CD4-positive, alpha-beta T cell treated with Interleukin-17A for 4 hours (primary cell): ENCODE measurements around the gene OSBPL10.

Experiments used
- DNase-seq: peaks from one replicate; pipeline ENCODE4 v3.0.0-alpha.2; 2020; ENCODE audit warnings: mixed read lengths

OSBPL10 gene

DNA sequence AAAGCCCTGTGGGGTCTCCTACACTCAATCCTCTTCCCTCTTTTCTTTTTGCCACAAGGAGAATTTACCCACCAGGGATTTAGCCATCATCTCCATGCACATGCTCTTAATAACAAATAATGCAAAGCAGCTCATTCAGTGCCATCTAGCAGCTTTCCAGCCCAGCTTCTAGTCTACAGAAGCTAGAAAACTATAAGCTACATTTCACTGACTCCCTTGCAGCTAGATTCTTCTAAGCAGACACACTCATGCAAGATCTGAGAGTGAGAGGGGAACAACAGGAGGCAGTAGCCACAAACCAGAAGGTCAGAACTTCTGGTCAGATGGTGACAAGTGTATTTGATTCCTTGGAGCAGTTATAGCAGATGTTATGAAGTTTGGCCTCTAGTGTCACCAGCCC, 25.5 kb downstream of the OSBPL10 start:
- DNase-seq = no peak

DNA sequence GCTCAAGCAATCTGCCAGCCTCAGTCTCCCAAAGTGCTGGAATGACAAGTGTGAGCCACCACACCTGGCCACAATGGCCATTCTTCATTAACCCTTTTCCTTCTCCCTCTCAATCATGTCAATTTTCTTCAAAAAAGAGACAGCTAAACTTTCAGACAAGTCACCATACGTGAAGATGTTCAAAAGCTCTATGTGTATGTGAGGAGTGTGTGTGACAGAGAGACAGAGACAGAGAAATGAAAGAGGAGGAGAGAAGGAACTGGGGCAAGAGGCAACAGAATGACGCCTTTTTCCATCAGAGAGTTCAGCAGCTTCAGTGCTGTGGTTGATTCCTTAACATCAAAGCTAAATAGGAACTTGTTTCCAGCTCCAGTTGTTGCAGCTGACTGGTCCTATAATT, 27.4 kb downstream of the OSBPL10 start:
- no peak for DNase-seq

DNA sequence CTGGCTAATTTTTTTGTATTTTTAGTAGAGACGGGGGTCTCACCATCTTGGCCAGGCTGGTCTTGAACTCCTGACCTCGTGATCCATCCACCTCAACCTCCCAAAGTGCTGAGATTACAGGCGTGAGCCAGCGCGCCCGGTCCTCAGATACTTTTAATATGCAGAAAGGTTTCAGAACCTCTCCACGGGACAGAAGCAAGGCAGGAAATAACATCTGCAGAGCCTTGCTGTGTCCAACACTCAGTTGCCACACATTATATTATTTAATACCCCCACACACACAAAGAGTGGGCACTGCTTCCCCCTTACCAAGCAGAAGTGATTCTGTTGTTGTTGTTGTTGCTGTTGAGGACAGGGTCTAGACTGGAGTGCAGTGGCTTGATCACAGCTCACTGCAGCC, 28.0 kb downstream of the OSBPL10 start:
- DNase-seq = no peak

DNA sequence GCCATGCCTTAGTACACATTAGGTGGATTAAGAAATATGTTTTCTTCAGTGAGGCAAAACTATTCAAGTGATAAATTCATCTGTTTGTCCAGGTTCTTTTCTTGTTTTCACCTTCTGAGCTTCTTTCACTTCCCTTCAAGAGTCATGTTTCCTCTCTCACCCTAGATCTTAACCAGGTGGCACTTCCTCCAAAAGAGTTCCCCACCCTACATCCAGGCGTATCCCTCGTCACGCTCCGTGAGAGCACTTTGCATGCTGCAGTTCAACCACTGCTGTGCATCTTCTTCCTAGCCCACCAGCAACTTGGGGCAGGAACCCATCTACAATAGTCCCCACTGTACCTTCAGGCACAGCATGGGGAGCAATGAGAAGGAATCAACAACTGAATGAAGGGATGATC, 28.9 kb downstream of the OSBPL10 start:
- no peak for DNase-seq

DNA sequence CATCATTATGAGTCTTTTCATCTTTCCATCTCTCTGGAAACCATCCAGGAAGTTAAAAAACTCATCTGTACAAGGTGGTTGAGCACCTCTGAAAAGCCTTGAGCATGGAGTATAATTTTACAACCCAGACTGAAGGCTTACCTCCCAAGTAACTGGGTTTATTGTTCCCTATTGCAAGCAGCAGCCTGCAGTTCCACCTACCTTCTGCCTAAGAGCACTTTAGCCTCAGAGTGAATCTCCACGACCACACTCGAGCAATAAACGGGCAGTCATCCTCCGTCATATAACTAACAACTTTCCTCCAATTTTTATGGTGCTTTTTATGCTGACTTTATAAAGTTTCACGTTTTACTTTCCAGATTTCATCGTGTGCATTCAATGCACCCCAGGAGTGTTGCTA, 32.8 kb downstream of the OSBPL10 start:
- no peak for DNase-seq

DNA sequence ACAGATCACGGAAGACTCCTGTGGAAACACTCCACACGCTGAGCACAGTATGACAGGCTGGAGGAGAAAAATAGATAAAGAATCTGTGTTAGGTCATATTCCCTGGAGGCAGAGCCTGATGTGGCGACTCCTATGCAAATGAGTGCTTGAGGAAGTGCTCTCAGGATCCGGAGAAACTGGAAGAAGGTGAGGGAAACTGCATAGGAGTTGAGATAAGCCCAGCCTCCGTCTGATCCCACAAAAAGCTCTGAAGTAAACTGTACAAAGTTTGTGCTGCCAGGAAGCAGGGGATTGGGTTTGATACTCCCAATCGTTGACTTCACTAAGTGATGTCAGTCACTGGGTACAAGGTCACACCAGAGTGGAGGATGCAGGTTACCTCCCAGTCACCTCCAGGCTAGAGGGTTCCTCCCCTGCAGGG, 33.4 kb downstream of the OSBPL10 start:
- no peak for DNase-seq

DNA sequence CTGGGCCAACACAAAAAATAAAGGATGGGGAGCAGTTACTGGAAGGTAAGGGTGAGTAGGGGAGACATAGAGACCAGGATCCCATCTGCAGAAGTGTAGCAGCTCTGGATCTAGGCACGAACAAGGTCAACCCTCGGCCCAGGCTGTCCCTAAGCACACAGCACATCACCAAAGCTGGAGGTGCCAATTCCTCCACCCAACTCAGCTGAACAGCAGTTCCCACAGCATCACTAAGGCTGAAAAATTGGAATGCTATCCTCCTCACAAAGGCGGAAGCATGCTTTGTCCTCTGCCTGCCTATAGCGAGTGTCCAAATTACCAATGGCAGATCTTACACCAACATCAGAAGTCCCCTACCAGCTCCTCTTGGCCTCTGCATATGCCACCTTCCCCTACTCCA, 33.9 kb downstream of the OSBPL10 start:
- no peak for DNase-seq

DNA sequence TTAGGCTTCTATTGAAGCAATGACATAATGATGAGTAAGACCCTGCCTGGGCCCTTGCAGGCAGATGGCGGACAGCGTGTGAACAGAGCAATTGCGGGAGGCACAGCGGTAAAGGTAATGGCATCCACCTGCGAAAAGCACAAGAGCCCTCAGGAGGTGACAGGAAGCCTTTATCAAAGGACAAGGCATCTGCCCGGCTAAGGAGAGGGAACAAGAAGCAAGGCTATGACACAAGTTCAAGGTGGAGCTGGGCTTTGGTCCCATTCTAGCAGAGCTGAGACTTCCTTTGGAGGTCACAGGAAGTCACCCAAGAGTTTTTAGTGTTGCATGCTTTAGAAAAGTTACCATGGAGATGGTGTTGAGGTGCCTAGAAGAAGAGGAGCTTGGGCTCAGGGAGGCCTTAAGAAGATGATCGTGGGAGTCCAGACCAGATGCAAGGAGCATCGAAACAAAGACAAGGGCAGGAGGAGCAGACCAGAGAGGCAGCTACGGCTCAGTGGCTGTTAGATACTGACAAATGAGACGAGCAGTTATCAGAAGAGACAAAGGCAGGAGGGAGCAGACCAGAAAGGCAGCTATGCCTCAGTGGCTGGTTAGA, 34.5 kb downstream of the OSBPL10 start:
- DNase-seq = no peak

DNA sequence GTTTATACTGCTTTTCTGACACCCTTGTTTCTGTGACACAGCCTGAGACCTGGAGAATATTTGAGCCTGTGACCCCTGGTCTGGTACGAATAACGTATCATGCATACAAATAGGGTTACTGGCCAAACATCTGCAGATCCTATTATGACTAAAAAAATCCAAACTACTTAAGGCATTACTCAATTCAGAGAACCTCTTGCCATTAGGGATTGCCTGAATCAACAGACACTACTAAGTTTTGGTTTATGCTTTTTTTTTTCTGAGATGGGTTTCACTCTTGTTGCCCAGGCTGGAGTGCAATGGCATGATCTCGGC, 35.4 kb downstream of the OSBPL10 start:
- no peak for DNase-seq

DNA sequence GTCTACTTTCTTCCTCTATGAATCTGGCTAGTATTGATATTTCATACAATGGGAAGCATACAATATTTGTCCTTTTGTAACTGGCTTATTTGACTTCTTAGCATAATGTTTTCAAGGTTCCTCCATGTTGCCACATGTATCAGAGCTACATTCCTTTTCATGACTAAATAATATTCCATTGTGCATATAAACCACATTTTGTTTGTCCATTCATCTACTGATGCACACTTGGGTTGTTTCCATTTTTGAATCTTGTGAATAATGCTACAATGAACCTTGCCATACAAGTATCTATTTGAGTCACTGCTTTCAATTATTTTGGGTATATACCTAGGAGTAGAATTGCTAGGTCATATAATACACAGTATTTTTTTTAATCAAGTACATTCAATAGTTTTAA, 38.0 kb downstream of the OSBPL10 start:
- no peak for DNase-seq

DNA sequence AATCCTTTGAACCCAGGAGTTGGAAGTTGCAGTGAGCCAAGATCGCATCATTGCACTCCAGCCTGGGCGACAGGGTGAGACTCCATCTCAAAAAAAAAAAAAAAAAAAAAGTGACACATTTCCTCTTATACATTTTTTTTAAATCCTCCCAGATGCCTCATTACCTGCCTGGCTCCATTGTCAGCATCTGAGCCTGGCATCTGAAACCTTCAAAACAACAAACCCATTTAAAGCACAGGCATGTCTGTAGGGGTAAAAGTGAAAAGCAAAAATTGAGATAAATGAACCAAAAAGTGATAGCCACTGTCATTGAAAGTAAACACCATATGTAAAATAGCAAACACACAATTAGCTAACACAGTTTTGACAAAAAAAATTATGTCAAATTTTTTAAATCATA, 38.6 kb downstream of the OSBPL10 start:
- no peak for DNase-seq

DNA sequence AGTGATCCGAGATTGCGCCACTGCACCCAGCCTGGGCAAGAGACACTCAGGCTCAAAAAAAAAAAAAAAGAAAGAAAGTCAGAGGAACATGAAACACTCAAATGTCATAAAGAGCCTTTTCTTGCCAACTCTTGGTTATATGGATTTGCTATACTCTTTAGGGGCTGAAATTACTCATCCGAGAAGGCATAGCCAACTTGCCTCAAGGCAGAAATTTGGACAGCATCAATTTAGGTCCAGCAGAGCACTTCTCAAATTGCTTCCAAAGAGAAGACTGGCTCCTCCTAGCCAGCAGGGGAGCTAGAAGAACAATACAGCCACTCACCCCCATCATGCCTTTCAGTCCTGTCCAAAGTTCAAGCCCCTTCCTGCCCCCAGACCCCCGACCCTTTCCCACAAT, 43.8 kb downstream of the OSBPL10 start:
- DNase-seq = no peak

DNA sequence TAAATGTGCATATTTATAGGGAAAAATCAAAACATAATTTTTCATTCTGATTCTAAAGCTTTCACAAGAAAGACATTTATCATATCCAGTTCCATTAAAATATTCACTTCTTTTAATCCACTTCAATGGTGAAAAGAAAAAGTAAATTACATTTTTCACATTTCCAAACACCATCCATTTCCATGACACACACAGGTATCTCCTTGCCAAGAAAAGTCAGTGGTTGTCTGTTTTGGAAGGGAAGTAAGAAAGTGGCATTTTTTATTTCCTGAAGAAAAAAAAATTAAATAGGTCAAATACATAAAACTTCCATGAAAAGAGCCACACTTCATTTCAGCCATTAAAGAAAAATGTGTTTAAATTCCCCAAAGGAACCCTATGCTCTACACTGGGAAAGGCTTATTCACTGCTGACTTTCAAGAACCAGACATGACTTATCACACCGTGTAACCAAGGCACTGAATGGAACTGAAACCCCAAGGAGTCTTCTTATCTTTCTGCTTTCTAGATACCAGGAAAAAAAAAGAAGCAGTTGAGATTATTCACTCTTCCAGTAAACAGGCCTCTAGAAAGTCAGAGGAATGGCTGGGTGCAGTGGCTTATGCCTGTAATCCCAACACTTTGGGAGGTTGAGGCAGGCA, 44.5 kb downstream of the OSBPL10 start:
- DNase-seq = no peak

DNA sequence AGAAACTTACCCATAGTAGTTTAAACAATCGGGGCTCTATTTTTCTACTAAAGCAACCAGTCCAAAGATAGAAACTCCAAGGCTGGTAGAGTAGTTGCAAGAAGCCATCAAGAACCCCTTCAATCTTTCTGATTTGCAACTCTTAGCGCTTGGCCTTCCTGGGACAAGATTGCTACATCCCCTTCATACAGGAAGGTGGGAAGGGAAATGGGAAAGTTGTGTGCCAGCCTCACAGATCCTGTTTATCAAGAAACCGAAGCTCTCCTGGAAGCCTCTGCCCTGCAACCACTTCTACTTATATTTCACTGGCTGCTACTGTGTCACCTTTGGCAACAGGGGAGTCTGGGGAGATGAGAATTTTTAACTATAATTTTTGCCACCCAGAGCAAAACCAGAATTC, 46.2 kb downstream of the OSBPL10 start:
- DNase-seq = no peak

DNA sequence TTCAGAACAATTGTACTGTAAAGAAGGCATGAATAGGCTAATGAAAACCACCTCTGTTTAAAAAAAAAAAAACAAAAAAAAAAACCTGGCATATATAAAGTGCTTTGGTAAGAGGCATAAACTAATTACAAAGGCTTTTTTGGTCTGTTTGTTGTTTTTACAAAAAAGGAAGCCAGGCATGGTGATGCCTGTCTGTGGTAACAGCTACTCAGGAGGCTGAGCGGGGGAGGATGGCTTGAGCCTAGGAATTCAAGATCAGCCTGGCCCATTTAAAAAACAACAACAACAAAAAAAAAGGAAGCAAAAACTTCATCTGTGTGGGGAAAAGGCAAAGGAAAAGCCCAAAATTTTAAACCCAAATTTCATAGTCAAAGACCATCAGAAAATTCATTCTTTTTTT, 47.0 kb downstream of the OSBPL10 start:
- DNase-seq = no peak

DNA sequence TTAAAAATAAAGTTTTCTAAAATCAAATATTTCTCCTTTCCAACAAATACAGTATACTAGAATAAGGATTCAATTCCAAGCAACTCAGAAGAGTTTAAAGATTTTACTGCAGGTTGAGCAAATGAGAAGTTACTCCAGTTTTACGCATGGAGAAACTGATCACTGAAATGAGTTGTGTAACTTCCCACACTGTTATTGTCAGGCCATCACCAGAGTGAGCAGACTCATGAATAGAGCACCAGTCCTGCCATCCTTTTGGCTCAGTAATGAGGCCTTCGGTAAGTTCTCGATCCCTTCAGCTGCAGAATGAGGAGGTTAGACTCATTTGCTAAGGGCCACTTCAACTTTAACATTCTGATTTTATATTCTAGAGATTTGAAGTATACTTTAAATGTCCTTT, 48.1 kb downstream of the OSBPL10 start:
- no peak for DNase-seq

DNA sequence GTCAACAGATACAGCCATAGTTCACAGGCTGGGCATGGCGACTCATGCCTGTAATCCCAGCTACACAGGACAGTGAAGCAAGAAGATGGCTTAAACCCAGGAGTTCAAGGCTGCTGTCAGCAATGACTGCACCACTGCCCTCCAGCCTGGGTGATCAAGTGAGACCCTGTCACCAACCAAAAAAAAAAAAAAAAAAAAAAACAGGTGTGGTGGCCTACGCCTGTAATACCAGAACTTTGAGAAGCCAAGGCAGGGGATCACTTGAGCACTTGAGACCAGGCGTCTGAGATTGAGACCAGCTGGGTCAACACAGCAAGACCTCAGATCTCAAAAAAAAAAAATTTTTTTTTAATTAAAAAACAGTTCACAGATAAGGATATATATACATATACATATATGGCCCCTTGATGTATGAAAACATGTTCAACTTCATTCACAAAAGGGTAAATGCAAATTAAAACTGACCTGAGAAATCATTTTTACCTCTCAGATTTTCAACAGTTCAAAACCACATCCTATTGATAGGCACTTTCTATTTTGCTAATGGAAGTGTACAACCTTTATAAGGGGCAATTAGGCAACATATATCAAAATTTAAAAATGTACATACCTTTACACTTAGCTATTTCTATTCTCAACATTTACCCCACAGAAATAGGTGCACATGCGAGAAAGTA, 51.1 kb downstream of the OSBPL10 start:
- DNase-seq = no peak

DNA sequence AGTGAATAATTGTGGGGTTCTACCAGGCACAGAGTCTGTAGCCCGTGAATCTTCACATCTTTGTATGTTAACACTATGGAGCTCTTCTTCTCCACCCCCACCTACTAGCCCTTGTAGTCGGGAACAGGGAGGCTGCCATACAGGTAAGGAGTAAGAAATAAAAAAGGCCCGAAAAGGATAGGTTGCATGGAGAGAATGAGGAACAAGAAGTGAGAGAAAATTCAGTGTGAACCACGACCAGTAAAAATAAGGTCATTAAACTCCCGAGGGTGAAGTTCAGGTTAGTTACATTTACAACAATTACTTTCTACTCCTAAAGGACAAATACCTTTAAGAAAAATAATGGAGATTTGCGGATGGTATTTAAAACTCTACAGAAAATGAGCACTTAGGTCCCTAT, 53.3 kb downstream of the OSBPL10 start:
- no peak for DNase-seq

DNA sequence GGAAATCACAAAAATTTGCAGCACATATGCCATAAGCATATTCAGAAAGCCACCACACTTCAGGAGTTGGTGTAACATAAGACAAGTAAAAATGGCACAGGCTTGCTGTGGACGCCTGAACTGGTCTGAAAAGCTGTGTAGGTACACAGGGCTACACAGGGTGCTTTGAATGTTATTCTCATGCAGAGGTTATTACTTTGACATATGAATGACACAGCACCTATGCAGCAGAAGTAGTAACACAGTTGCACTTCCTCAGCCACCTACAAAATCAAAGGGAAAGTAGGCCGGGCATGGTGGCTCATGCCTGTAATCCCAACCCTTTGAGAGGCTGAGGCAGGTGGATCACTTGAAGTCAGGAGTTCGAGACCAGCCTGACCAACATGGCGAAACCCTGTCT, 54.5 kb downstream of the OSBPL10 start:
- no peak for DNase-seq

DNA sequence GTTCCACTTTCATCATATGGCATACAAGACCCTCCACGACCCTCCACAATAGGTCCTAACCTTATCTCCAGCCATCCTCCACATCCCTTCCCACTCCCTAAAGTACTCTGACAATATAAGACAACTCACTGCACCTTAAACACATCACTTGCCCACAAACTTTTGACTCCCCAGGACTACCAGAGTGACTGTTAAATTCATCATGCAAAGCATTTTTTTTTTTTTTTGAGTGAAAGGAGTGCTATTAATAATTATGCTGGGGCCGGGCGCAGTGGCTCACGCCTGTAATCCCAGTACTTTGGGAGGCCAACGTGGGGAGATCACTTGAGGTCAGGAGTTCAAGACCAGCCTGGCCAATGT, 55.8 kb downstream of the OSBPL10 start:
- DNase-seq = no peak

DNA sequence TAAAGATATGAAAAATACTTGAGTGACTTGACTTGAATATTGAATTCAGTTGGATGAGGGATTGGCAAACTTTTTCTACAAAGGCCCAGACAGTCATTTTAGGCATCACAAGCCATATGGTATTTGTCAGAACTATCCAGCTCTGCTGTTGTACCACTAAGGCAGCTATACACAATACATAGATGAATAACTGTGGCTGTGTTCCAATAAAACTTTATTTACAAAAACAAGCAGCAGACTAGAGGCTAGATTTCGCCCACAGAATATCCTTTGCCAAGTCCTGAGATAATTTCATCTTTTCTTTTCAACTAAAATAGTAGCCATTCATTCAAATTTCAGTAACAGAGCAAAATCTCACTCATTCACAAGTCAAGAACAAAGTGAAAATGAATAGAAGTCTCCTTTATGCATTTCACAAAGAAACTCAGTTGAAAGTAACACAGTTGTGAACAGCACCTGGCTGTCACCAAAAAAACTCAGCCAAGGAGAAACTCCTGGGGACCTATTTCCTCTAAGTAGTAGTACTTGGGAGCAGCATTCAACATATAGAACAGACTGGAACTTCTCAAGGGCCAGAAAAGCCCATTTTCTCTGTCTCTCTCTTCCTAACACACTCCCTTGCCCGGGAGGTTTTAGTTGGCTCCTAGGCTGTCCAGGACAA, 56.3 kb downstream of the OSBPL10 start:
- DNase-seq = no peak

DNA sequence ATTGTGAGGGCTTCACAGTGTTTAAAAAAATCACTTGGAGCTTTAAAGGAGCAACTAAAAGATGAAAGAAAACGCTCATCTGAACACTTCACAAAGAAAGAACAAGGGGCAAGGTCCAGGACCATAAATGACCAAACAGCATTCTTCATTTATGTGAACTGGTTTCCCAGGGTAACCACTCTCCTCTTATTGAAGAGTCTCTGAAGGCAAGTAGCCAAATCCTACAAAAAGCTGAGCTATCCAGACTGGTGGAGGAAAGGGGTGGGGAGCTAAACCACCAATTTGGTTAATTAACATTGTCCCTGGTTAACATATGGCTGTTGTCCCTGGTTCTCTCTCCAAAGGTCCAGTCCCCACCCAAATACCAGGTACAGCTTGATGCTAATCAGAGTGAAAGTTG, 58.1 kb downstream of the OSBPL10 start:
- DNase-seq = no peak

DNA sequence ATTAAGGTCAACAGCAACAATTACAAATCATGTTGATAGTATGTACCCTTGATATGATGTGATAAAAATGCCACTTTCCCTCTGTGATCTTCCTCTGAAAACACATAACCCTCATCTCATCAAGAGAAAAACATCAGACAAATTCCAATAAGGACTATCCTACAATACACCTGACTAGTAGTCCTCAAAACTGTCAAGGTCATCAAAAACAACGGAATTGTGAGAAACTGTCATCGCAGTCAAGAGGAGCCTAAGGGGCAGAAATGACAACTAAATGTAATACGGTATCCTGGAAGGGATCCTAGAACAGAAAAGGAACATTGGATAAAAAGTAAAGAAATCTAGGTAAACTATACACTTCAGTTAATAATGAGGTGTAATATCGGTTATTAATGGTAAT, 59.2 kb downstream of the OSBPL10 start:
- DNase-seq = no peak

DNA sequence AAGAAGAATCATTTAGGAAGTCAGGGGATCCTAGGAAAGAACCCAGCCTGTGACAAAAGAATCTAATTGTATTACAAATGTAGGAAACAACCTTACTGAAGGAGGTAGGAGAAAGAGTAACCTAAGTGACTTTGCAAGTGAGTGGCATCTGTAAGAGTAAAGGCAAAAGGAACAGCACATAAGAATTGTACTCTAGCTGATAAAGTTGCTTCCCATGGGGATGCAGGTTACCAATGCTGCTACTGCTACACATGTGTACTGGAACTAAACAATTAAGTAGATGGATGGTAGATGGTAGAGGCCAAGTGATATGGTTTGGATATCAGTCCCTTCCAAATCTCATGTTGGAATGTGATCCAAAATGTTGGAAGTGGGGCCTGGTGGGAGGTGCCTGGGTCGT, 60.8 kb downstream of the OSBPL10 start:
- no peak for DNase-seq

DNA sequence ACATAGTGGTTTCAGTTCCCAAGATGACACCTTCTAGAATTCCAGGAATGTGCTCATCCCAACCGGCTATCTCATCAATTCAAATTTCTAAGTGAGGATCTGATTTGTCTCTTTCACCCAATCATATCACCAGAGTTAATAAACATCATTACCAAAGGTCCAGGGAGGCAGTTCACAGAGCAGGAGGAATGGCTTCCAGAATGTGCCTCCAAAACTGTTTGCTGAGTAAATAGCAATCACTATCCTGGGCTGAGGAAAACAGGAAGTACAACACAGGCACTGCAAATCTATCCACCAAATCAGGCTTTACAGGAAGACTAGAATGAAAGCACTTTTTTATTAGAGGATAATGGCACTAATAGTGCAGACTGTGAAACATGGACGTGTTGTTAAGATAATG, 61.5 kb downstream of the OSBPL10 start:
- no peak for DNase-seq
